ENCODE results near the gene PABPN1. TPM values are rescaled to one million over a fixed set of nuclear protein-coding genes. Genes with fewer than 3 reads are reported as not detected.
A peak's percentile ranks its signal among the peaks of the same experiment; 100 is the strongest.

PABPN1 gene
- polyA plus RNA-seq, 1 experiment: 119 TPM

DNA sequence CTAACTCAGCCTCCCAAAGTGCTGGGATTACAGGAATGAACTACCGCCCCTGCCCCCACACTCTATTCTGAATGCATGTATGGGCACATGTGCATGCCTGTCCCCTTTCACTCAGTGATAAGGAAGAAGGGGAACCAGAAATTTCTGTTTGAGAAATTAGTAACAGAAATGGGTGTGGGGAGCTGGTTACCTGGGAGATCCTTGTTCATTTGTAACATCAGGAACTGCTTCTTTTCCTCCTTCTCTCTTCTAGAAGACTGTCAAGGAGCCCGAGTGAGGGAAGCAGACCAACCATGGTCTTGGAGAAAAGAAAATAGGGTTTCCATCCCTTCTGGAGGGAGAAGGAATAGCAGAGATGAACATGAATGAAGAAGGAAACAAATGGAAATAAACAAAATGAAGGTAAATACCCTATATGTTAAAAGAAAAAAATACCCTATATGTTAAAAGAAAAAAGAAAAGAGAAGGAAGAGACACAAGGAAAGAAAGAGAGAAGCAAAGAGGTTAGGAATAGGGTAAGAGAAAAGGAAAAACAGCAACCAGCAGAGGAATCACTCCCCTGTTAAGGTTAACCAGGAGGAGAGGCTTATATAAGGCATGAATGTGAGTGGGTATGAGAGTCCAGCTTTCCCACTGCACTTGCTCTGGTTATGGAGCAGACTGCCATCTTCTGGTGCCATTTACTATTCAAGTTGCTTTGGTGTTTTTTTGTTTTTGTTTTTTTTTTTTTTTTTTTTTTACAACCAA lies 21.9 kb upstream of the PABPN1 start:
- TF ChIP-seq, protein P1, sequence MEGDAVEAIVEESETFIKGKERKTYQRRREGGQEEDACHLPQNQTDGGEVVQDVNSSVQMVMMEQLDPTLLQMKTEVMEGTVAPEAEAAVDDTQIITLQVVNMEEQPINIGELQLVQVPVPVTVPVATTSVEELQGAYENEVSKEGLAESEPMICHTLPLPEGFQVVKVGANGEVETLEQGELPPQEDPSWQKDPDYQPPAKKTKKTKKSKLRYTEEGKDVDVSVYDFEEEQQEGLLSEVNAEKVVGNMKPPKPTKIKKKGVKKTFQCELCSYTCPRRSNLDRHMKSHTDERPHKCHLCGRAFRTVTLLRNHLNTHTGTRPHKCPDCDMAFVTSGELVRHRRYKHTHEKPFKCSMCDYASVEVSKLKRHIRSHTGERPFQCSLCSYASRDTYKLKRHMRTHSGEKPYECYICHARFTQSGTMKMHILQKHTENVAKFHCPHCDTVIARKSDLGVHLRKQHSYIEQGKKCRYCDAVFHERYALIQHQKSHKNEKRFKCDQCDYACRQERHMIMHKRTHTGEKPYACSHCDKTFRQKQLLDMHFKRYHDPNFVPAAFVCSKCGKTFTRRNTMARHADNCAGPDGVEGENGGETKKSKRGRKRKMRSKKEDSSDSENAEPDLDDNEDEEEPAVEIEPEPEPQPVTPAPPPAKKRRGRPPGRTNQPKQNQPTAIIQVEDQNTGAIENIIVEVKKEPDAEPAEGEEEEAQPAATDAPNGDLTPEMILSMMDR (IDR thresholded peaks at IDR 0.05; ENCODE audit: insufficient read depth, low read depth, low read length): peak; percentile 31; the same call in 1 of the 2 replicates
- Histone ChIP-seq H3K27me3 (ENCODE audit: control insufficient read depth, insufficient read depth, low read length) (no peaks in the 10 kb centered on the region), H3K4me3 (ENCODE audit: low read depth, low read length) (no peak overlapping the region), H3K36me3 (ENCODE audit: control insufficient read depth, insufficient read depth, low read length) (peaks cover 1% of the 10 kb centered on the region; the same call in 1 of the 2 replicates)
- DNase-seq (ENCODE audit: low read depth): no peak
- POLR2A ChIA-PET: interaction anchor here (0.6 to 0.7 kb wide), 2 partner anchors 292 to 1007 kb away, joined by 4 to 14 read pairs; no protein-coding TSS in a partner anchor
- CTCF ChIA-PET: interaction anchor here (0.6 to 3.3 kb wide), 4 partner anchors 12 to 258 kb away, joined by 3 to 13 read pairs (median 8); partner anchors contain the start of gene HOMEZ

DNA sequence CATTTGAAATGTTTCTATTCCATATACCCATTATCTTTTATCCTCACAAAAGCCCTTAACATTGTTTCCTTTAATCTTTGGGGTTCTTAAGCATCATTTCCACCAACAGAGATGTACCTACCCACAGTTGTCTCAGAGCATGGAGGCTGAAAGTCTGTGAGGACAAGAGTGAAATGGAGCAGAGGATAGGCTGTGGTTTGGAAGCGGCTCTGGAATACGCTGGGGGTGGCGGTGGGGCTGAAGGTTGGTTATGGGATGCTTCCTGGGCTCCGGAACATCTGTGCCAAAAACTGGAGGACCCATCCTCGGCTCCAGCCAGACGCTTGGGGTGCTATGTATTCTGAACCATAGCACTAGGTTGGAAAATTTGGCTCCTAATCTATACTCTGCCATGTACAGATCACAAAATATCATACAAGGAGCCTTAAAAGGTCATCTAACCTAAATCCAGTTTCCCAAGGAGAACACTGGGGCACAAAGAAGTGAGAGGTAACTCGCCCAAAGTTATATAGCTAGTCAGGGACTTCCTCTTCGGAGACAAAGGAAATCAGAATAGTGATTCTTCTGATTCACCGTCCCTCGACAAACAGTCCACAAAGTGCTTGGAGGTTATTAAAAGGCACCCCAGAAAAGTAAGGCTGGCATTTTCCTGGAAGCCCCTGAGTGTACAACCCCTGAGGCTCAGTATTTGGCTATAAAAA lies 21.1 kb upstream of the PABPN1 start:
- Histone ChIP-seq H3K4me3 (ENCODE audit: low read depth, low read length) (peak overlapping the region; percentile 46), H3K36me3 (ENCODE audit: control insufficient read depth, insufficient read depth, low read length) (peaks cover 1% of the 10 kb centered on the region; the same call in 1 of the 2 replicates), H3K27me3 (ENCODE audit: control insufficient read depth, insufficient read depth, low read length) (no peaks in the 10 kb centered on the region)
- TF ChIP-seq, protein P1 (IDR thresholded peaks at IDR 0.05; ENCODE audit: insufficient read depth, low read depth, low read length): no peak
- DNase-seq (ENCODE audit: low read depth): no peak
- ChIA-PET POLR2A (interaction anchor here (0.6 to 0.7 kb wide), 2 partner anchors 293 to 384 kb away, joined by 5 to 14 read pairs; no protein-coding TSS in a partner anchor), CTCF (interaction anchor here (1.0 to 2.3 kb wide), 11 partner anchors 8 to 180 kb away, joined by 3 to 13 read pairs (median 5); partner anchors contain the start of gene HOMEZ)

DNA sequence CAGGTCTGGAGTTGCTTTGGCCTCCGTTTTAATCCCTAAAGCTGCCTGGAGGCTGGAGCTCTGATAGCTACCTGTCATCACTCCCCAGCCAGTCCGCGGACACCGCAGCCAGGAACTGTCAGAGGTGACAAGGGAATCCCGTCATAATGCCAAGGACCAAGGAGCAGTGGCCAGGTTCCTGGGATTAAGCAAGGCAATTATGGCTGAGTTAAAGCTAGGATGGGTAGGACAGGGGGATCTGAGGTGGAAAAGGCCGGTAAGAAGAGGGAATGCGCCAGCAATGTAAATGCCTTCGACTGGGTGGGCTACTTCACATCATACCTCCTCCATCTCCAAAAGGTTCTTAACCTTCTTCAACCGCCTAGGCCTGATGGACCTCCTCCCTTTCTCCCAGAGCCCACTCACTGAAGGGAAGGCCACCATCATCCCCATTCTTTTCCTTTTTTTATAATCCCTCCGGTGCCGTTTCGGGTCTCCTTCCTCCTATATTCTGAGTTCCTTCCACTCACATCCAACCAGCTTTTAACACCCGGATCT lies 20.5 kb upstream of the PABPN1 start:
- H3K4me3 ChIP-seq (ENCODE audit: low read depth, low read length): peak overlapping the region; percentile 46
- POLR2A ChIA-PET: interaction anchor here (0.6 to 1.0 kb wide), 4 partner anchors 15 to 1035 kb away, joined by 3 to 6 read pairs (median 4); partner anchors contain the start of genes HOMEZ and PABPN1
- CTCF ChIA-PET: interaction anchor here (0.6 to 2.3 kb wide), 15 partner anchors 9 to 1142 kb away, joined by 3 to 13 read pairs (median 4); partner anchors contain the start of genes HOMEZ and SDR39U1
- DNase-seq (ENCODE audit: low read depth): no peak
- no peaks in the 10 kb centered on the region for H3K27me3 ChIP-seq (ENCODE audit: control insufficient read depth, insufficient read depth, low read length)
- TF ChIP-seq, protein P1 (IDR thresholded peaks at IDR 0.05; ENCODE audit: insufficient read depth, low read depth, low read length): no peak
- peaks cover 1% of the 10 kb centered on the region; the same call in 1 of the 2 replicates for H3K36me3 ChIP-seq (ENCODE audit: control insufficient read depth, insufficient read depth, low read length)

DNA sequence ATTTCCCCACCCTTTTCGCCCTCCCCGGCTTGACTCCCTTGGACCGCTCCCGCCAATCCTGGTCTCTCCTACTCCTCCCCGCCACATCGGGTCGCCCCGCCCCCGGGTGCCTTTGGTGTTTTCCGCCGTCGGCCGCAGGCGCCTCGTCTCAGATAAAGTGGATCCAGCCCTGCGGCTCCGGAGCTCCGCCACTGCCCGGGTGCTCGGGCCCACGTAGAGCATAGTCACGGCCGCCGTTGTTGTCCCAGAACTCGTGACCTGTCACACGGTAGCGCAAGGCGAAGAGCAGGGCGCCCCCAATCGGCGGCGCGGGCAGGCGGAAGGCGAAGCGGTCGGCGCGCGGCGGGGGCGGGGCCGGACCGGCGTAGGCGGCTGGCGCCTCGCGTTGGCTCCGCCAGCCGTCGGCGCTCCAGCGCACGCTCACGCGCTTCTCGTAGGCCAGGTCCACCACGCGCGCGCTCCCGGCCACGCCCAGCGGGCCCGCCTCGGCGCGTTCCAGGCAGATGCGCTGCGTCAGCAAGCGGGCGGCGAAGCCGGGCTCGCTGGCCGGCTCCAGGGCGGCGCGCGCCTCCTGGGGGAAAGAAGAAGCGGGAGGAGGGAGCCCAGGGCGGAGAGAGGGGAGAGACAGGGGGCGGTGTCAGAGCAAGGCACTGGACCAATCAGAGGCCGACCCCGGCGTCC lies 19.8 kb upstream of the PABPN1 start:
- CTCF ChIA-PET: interaction anchor here (0.6 to 2.3 kb wide), 19 partner anchors 9 to 1141 kb away, joined by 3 to 13 read pairs (median 4); partner anchors contain the start of genes HOMEZ and SDR39U1

More for the DNA sequence above, 19.8 kb upstream of the PABPN1 start:
- peaks cover 1% of the 10 kb centered on the region; the same call in 1 of the 2 replicates for H3K36me3 ChIP-seq (ENCODE audit: control insufficient read depth, insufficient read depth, low read length)
- no peaks in the 10 kb centered on the region for H3K27me3 ChIP-seq (ENCODE audit: control insufficient read depth, insufficient read depth, low read length)
- TF ChIP-seq, protein P1 (IDR thresholded peaks at IDR 0.05; ENCODE audit: insufficient read depth, low read depth, low read length): peak; percentile 65
- DNase-seq (ENCODE audit: low read depth): peak; percentile 90
- POLR2A ChIA-PET: interaction anchor here (0.7 to 1.0 kb wide), 3 partner anchors 15 to 1035 kb away, joined by 3 to 6 read pairs (median 3); partner anchors contain the start of genes HOMEZ and PABPN1
- peak overlapping the region; percentile 49 for H3K4me3 ChIP-seq (ENCODE audit: low read depth, low read length)
